Measurements from ENCODE around the gene CDH13. TPM values are rescaled to one million over a fixed set of nuclear protein-coding genes. Genes with fewer than 3 reads are reported as not detected.

The CDH13 gene
- total RNA-seq, 1 donor from 2014 or later: 46.4 TPM

DNA sequence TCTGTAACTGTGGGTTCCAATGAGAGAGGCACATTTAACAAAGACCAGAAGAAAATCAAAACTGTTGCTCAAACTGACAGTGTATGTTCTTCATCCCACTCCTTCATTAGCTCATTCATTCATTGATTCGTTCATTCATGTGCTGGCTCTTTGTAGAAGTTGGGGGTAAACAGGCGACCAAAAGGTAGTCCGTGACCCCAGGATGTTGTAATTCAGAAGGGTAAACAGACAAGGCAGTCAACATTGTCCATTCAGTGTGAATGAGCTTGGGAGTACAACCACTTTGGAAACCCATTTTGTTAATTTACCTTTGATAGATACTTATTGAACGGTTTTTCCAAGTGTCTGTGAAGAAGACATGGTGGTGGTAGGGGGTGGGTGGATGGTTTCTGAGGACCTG, 26.1 kb downstream of the CDH13 start:
- no peaks in the 10 kb centered on the region for H3K9me3 Mint-ChIP-seq
- H3K36me3 Mint-ChIP-seq: no peaks in the 10 kb centered on the region
- DNase-seq (ENCODE audit: extremely low spot score, unreplicated experiment): no peak
- peaks cover 9% of the 10 kb centered on the region for H3K27me3 Mint-ChIP-seq
- H3K4me1 Mint-ChIP-seq (ENCODE audit: unreplicated experiment): peaks cover 16% of the 10 kb centered on the region
- H3K4me3 Mint-ChIP-seq: no peak overlapping the region
- TF ChIP-seq, protein P1, sequence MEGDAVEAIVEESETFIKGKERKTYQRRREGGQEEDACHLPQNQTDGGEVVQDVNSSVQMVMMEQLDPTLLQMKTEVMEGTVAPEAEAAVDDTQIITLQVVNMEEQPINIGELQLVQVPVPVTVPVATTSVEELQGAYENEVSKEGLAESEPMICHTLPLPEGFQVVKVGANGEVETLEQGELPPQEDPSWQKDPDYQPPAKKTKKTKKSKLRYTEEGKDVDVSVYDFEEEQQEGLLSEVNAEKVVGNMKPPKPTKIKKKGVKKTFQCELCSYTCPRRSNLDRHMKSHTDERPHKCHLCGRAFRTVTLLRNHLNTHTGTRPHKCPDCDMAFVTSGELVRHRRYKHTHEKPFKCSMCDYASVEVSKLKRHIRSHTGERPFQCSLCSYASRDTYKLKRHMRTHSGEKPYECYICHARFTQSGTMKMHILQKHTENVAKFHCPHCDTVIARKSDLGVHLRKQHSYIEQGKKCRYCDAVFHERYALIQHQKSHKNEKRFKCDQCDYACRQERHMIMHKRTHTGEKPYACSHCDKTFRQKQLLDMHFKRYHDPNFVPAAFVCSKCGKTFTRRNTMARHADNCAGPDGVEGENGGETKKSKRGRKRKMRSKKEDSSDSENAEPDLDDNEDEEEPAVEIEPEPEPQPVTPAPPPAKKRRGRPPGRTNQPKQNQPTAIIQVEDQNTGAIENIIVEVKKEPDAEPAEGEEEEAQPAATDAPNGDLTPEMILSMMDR (conservative IDR thresholded peaks at IDR 0.05): no peak
- no peak overlapping the region for H3K27ac Mint-ChIP-seq

DNA sequence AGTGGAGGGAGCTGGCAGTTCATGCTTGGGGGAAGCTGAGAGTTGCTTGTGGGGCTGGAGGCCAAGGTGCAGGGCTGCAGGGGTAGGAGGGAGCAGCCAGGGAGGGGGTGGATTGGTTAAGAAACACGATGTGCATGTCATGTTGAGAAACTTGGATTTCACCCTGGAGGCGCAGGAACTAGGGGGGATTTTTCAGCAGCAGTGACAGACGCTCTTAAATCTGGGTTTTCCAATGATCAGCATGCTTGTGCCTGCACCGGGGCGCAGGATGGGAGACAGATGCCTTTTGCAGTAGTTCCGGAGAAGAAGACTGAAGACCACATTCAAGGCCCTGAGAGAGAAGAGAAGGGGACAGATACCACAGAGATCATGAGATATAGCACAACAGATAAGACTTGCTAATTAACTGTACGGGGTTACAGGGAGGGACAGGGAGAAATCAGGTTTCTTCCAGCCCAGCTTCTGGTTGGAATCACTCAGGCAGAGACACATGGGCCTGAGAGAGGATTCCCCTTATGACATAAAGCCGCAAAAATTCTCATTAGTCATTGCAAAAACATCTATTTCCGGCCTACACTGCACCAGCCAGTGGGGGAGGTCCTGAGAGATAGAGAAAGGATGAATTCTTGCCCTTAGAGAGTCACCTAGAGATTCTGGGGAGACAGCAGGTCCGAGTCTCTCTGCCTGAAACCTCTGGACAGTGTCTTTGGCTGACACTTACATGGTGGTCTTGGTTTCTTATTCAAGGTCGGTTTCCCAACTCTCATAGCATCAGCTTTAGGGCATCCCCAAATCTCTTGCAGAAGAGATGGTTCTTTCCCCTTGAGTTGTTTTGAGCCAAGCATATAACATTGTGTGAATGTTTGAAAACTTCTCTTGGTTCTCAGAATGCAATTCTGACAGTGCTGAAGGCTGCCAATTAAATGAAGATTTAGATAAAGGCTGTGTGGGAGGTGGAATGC, 27.1 kb downstream of the CDH13 start:
- no peaks in the 10 kb centered on the region for H3K9me3 Mint-ChIP-seq
- peak overlapping the region; percentile 24 for H3K4me3 Mint-ChIP-seq
- peaks cover 9% of the 10 kb centered on the region for H3K27me3 Mint-ChIP-seq
- peaks cover 16% of the 10 kb centered on the region for H3K4me1 Mint-ChIP-seq (ENCODE audit: unreplicated experiment)
- H3K36me3 Mint-ChIP-seq: no peaks in the 10 kb centered on the region
- TF ChIP-seq, protein P1 (conservative IDR thresholded peaks at IDR 0.05): no peak
- peak overlapping the region; percentile 58 for H3K27ac Mint-ChIP-seq
- DNase-seq (ENCODE audit: extremely low spot score, unreplicated experiment): no peak

DNA sequence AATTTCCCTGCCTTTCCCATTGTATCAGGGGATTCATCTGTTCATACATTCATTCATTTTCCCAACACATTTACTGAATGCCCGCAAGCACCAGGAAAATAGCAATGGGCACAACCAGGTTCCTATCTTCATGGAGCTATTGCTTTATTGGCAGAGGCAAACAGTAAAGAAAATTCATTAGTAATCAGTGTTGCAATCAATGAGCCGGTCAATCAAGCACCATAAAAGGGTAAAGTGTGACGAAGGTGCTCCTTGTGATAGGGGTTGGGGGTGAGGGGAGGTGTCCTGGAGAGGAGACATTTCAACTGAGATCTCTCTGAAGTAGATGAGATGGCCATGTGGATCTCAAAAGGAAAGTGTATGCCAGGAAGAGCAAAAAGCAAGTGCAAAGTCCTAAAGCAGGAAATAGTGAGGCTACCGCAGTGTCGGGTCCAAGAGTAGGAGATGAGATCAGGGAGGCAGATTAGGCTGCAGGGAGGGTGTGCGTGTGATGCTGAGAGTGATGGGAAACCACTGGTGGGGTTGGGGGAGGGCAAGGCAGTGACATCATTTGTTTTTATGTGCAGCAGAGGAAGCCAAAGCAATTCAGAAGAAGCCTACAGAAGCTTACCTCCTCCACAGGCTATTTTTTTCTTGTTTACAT, 28.4 kb downstream of the CDH13 start:
- H3K9me3 Mint-ChIP-seq: no peaks in the 10 kb centered on the region
- no peaks in the 10 kb centered on the region for H3K36me3 Mint-ChIP-seq
- TF ChIP-seq, protein P1 (conservative IDR thresholded peaks at IDR 0.05): no peak
- DNase-seq (ENCODE audit: extremely low spot score, unreplicated experiment): no peak
- peaks cover 16% of the 10 kb centered on the region for H3K4me1 Mint-ChIP-seq (ENCODE audit: unreplicated experiment)
- H3K4me3 Mint-ChIP-seq: no peak overlapping the region
- H3K27ac Mint-ChIP-seq: no peak overlapping the region
- peaks cover 6% of the 10 kb centered on the region for H3K27me3 Mint-ChIP-seq

DNA sequence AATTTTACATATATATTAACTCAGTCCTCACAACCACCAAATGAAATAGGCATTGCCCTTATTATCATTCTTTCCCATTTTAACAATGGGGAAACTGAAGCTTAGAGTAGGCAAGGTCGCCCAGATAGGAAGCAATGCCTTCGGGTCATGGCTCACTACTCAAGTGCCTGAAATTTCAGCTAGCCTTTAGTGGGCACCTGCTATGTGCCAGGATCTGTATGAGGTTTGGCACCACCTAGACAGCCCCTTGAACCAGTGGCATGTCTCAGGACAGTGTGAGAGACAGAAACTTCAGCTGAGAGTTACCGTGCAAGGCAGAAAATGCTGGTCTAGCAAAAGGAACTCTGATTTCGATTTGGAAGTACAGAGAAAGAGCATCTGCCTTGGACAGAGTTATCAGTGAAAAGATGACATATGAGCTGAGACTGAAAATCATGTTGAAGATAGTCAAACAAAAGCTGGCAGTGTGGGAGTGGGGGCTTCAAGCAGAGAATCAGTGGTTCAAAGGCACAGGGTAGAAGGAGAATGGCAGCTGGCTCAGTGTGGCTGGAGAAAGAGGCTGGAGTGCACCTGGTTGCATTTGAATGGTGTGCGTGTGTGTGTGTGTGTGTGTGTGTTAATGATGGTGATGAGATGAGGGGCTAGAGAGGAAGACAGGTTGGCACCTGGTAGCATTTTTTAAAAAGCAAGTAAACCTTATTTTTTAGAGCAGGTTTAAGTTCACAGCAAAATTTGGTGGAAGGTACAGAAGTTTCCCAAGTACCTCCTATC, 29.1 kb downstream of the CDH13 start:
- H3K4me1 Mint-ChIP-seq (ENCODE audit: unreplicated experiment): peaks cover 20% of the 10 kb centered on the region
- no peak overlapping the region for H3K4me3 Mint-ChIP-seq
- DNase-seq (ENCODE audit: extremely low spot score, unreplicated experiment): no peak
- H3K9me3 Mint-ChIP-seq: no peaks in the 10 kb centered on the region
- no peak overlapping the region for H3K27ac Mint-ChIP-seq
- no peaks in the 10 kb centered on the region for H3K36me3 Mint-ChIP-seq
- TF ChIP-seq, protein P1 (conservative IDR thresholded peaks at IDR 0.05): no peak
- peaks cover 9% of the 10 kb centered on the region for H3K27me3 Mint-ChIP-seq

DNA sequence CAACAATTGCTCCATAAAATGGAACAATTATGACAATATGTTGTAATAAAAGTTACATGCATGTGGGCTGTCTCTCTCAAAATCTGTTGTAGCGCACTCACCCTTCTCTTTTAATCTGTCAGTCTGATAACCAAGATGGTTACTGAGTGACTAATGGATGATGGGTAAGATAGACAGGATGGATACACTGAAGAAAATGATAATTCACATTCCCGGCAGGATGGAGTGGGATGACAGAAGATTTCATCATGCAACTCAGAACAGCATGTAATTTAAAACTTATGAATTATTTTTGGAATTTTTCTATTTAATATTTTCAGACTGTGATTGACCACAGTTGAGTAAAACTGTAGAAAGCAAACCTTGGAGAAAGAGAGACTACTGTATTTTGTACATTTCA, 30.5 kb downstream of the CDH13 start:
- peaks cover 20% of the 10 kb centered on the region for H3K4me1 Mint-ChIP-seq (ENCODE audit: unreplicated experiment)

More for the DNA sequence above, 30.5 kb downstream of the CDH13 start:
- Mint-ChIP-seq H3K27ac (no peak overlapping the region), H3K27me3 (peaks cover 9% of the 10 kb centered on the region), H3K4me3 (no peak overlapping the region), H3K9me3 (no peaks in the 10 kb centered on the region), H3K36me3 (no peaks in the 10 kb centered on the region)
- DNase-seq (ENCODE audit: extremely low spot score, unreplicated experiment): no peak
- TF ChIP-seq, protein P1 (conservative IDR thresholded peaks at IDR 0.05): no peak
